ENCODE results near the gene EDC4. TPM values are rescaled to one million over a fixed set of nuclear protein-coding genes. Genes with fewer than 3 reads are reported as not detected.

EDC4 gene
- polyA plus RNA-seq, 1 donor from 2014 or later: 66.0 TPM

DNA sequence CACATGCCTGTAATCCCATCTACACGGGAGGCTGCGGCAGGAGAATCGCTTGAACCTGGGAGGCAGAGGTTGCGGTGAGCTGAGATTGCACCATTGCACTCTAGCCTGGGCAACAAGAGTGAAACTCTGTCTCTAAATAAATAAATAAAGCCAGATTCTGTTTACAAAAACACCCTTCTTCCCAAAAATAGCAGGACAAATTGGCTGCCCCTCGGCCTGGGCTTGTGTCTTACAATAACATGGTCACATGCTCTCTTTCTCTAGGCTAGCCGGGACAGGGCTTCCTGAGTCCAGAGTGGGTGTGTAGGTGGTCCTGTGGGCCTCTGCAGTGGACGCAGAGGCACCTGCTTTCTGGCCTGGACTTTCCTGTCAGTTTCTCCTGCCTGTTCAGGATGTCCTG, 3.2 kb upstream of the EDC4 start:
- no peaks in the 10 kb centered on the region for H4K20me1 ChIP-seq (ENCODE audit: insufficient read depth)
- H3K79me2 ChIP-seq (replicated peaks; ENCODE audit: insufficient read depth, low read length): peaks cover 17% of the 10 kb centered on the region
- no peaks in the 10 kb centered on the region for H3K36me3 ChIP-seq (ENCODE audit: insufficient read depth, low read length)
- H3K9ac ChIP-seq (ENCODE audit: low read length): no peak overlapping the region
- no peak overlapping the region for H3K4me3 ChIP-seq (ENCODE audit: low read length)
- no peaks in the 10 kb centered on the region for H3K27me3 ChIP-seq (ENCODE audit: insufficient read depth, low read depth, low read length)
- no peak overlapping the region for H3K27ac ChIP-seq (ENCODE audit: low read length)
- no peaks in the 10 kb centered on the region for H3F3A ChIP-seq (ENCODE audit: insufficient read depth, low read length, poor library complexity, severe bottlenecking)
- no peak overlapping the region for H2AFZ ChIP-seq (ENCODE audit: low read depth, low read length)
- no peak overlapping the region for H3K4me2 ChIP-seq (ENCODE audit: low read length)
- H3K9me3 ChIP-seq (ENCODE audit: low read length): no peaks in the 10 kb centered on the region
- TF ChIP-seq EP300 (conservative IDR thresholded peaks at IDR 0.05; ENCODE audit: poor library complexity, severe bottlenecking) (no peak), RAD21 (conservative IDR thresholded peaks at IDR 0.05) (no peak), POLR2AphosphoS5 (IDR thresholded peaks at IDR 0.05) (no peak), SMC3 (conservative IDR thresholded peaks at IDR 0.05; ENCODE audit: poor library complexity) (no peak), MXI1 (conservative IDR thresholded peaks at IDR 0.05; ENCODE audit: poor library complexity, severe bottlenecking) (no peak), TAF1 (IDR thresholded peaks at IDR 0.05; ENCODE audit: low read depth) (no peak)
- TF ChIP-seq, protein P1, sequence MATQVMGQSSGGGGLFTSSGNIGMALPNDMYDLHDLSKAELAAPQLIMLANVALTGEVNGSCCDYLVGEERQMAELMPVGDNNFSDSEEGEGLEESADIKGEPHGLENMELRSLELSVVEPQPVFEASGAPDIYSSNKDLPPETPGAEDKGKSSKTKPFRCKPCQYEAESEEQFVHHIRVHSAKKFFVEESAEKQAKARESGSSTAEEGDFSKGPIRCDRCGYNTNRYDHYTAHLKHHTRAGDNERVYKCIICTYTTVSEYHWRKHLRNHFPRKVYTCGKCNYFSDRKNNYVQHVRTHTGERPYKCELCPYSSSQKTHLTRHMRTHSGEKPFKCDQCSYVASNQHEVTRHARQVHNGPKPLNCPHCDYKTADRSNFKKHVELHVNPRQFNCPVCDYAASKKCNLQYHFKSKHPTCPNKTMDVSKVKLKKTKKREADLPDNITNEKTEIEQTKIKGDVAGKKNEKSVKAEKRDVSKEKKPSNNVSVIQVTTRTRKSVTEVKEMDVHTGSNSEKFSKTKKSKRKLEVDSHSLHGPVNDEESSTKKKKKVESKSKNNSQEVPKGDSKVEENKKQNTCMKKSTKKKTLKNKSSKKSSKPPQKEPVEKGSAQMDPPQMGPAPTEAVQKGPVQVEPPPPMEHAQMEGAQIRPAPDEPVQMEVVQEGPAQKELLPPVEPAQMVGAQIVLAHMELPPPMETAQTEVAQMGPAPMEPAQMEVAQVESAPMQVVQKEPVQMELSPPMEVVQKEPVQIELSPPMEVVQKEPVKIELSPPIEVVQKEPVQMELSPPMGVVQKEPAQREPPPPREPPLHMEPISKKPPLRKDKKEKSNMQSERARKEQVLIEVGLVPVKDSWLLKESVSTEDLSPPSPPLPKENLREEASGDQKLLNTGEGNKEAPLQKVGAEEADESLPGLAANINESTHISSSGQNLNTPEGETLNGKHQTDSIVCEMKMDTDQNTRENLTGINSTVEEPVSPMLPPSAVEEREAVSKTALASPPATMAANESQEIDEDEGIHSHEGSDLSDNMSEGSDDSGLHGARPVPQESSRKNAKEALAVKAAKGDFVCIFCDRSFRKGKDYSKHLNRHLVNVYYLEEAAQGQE (IDR thresholded peaks at IDR 0.05; ENCODE audit: borderline replicate concordance): no peak
- TF ChIP-seq, protein P2, sequence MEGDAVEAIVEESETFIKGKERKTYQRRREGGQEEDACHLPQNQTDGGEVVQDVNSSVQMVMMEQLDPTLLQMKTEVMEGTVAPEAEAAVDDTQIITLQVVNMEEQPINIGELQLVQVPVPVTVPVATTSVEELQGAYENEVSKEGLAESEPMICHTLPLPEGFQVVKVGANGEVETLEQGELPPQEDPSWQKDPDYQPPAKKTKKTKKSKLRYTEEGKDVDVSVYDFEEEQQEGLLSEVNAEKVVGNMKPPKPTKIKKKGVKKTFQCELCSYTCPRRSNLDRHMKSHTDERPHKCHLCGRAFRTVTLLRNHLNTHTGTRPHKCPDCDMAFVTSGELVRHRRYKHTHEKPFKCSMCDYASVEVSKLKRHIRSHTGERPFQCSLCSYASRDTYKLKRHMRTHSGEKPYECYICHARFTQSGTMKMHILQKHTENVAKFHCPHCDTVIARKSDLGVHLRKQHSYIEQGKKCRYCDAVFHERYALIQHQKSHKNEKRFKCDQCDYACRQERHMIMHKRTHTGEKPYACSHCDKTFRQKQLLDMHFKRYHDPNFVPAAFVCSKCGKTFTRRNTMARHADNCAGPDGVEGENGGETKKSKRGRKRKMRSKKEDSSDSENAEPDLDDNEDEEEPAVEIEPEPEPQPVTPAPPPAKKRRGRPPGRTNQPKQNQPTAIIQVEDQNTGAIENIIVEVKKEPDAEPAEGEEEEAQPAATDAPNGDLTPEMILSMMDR (IDR thresholded peaks at IDR 0.05; ENCODE audit: poor library complexity, severe bottlenecking): no peak
- no peaks in the 10 kb centered on the region for H3K9me2 ChIP-seq (ENCODE audit: insufficient read depth, low read length)

DNA sequence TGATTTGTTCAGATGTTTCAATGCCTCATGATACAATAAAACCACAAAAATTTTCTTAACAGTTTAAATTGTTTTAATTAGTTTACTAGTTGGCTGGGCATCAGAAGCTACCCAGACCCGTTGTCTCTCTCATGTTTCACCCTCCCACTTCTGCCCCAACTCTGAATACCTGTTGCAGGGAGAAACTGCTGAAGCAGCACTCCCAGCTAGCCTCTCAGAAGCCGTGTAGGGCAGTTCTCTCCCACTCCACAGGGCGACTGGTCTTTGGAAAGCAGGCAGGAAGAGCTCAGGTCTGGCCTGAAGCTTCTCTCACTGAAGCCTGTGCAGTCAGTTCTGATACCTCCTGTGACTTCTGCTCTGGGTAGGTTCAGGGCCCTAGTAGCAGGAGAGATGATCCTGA, 1.6 kb upstream of the EDC4 start:
- H3K27ac ChIP-seq (ENCODE audit: low read length): no peak overlapping the region
- no peak overlapping the region for H3K4me2 ChIP-seq (ENCODE audit: low read length)
- H3K9me2 ChIP-seq (ENCODE audit: insufficient read depth, low read length): no peaks in the 10 kb centered on the region
- no peaks in the 10 kb centered on the region for H3K9me3 ChIP-seq (ENCODE audit: low read length)
- no peak overlapping the region for H2AFZ ChIP-seq (ENCODE audit: low read depth, low read length)
- H3K27me3 ChIP-seq (ENCODE audit: insufficient read depth, low read depth, low read length): no peaks in the 10 kb centered on the region
- H3K79me2 ChIP-seq (replicated peaks; ENCODE audit: insufficient read depth, low read length): peaks cover 26% of the 10 kb centered on the region
- no peak overlapping the region for H3K9ac ChIP-seq (ENCODE audit: low read length)
- TF ChIP-seq SMC3 (conservative IDR thresholded peaks at IDR 0.05; ENCODE audit: poor library complexity) (no peak), EP300 (conservative IDR thresholded peaks at IDR 0.05; ENCODE audit: poor library complexity, severe bottlenecking) (no peak), MXI1 (conservative IDR thresholded peaks at IDR 0.05; ENCODE audit: poor library complexity, severe bottlenecking) (no peak), EZH2 (IDR thresholded peaks at IDR 0.05; ENCODE audit: borderline replicate concordance, insufficient read depth, low read length, poor library complexity, severe bottlenecking) (no peak), RAD21 (conservative IDR thresholded peaks at IDR 0.05) (no peak), POLR2AphosphoS5 (IDR thresholded peaks at IDR 0.05) (no peak), TAF1 (IDR thresholded peaks at IDR 0.05; ENCODE audit: low read depth) (no peak)
- TF ChIP-seq, protein P1 (IDR thresholded peaks at IDR 0.05; ENCODE audit: borderline replicate concordance): no peak
- TF ChIP-seq, protein P2 (IDR thresholded peaks at IDR 0.05; ENCODE audit: poor library complexity, severe bottlenecking): no peak
- H3K4me3 ChIP-seq (ENCODE audit: low read length): no peak overlapping the region
- no peaks in the 10 kb centered on the region for H3K36me3 ChIP-seq (ENCODE audit: insufficient read depth, low read length)
- no peaks in the 10 kb centered on the region for H4K20me1 ChIP-seq (ENCODE audit: insufficient read depth)
- no peaks in the 10 kb centered on the region for H3F3A ChIP-seq (ENCODE audit: insufficient read depth, low read length, poor library complexity, severe bottlenecking)

All from neural cell (in vitro differentiated cells).